Activated CD4-positive, CD25-positive, alpha-beta regulatory T cell treated with anti-CD3 and anti-CD28 coated beads, Interleukin-2, amount 50 U/mL, for 16 hours (primary cell): Measurements from ENCODE around the gene FXYD7.
"Not testable (repeated sequence)": the region's sequence is repeated elsewhere in the genome, so short reads cannot be mapped to it uniquely, and the experiment has no call there.

Experiments
- DNase-seq: peaks from one replicate; pipeline ENCODE4 v3.0.0-alpha.2; 2020; ENCODE audit warnings: low read depth, low spot score

Gene FXYD7

GRCh38 chr19:35127871-35128270, 15.2 kb upstream of the FXYD7 start:
- DNase-seq: no peak

- no peak for DNase-seq
These were observed 14.5 kb upstream of the FXYD7 start for GRCh38 chr19:35128398-35129057.

- DNase-seq: not testable (repeated sequence)
These were observed 13.3 kb upstream of the FXYD7 start for GRCh38 chr19:35129724-35130274.

- no peak for DNase-seq
These were observed 12.0 kb upstream of the FXYD7 start for GRCh38 chr19:35130761-35131720.

- no peak for DNase-seq
These were observed 10.8 kb upstream of the FXYD7 start for GRCh38 chr19:35132254-35132653.

- DNase-seq: no peak
These were observed 9.2 kb upstream of the FXYD7 start for GRCh38 chr19:35133826-35134225.

GRCh38 chr19:35134601-35135242, 8.3 kb upstream of the FXYD7 start, which contains the start of gene LGI4:
TSS of gene LGI4 (minus strand) at chr19:35135059. CDS start at chr19:35134680, 379 bp downstream.
- DNase-seq: no peak

GRCh38 chr19:35135389-35135909, 7.6 kb upstream of the FXYD7 start:
- no peak for DNase-seq

- DNase-seq: no peak
These were observed 6.8 kb upstream of the FXYD7 start for GRCh38 chr19:35136231-35136630.

- no peak for DNase-seq
These were observed 5.9 kb upstream of the FXYD7 start for GRCh38 chr19:35136977-35137702.

- DNase-seq: no peak
These were observed 4.7 kb upstream of the FXYD7 start, which contains the start of gene FXYD1 for GRCh38 chr19:35138305-35138892. TSS of gene FXYD1 (plus strand) at chr19:35138824. CDS start at chr19:35140080, 1,256 bp downstream.

- no peak for DNase-seq
These were observed 2.7 kb upstream of the FXYD7 start for GRCh38 chr19:35140207-35140961.

- DNase-seq: peak; percentile 93
These were observed 1.9 kb upstream of the FXYD7 start for GRCh38 chr19:35140962-35141836.

GRCh38 chr19:35141837-35142605, 1.0 kb upstream of the FXYD7 start:
- no peak for DNase-seq

- DNase-seq: peak; percentile 55
These were observed 337 bp upstream of the FXYD7 start for GRCh38 chr19:35142606-35143230.

GRCh38 chr19:35143818-35144217, 763 bp downstream of the FXYD7 start:
- no peak for DNase-seq

- DNase-seq: no peak
These were observed 1.2 kb downstream of the FXYD7 start for GRCh38 chr19:35144259-35144599.
